ENCODE data around the gene FRMD4A.

Gene FRMD4A

DNA sequence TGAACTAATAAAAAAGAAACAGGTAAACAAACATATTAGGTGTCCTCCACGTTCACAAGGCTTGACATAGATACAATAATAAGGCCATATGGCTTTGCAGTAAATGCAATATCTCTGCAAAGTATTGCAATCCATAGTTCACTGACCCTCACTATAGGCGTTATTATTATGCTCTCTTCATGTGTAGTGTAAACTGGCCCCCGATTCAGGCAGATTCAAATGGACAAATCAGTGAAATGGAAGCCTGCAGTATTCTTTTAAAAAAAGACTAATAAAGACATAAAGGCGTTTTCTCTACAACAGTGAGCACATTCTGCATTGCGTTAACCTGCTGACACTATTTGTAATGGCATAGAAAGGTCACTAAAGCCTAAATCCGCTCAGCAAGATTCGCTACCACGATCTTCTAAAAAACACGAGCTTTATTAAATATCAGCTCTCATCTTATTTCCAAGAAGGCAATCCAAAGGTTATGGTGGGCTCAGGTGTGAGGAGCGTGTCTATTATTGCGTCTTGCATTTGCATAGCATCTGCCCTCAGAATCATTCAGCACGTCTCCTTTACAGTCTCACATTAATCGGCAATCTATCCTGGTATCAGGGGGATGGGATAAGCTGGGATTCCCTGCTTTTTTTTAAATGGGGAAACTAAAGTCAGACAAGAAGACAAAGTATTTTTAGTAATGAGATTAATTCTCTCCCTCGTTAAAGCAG, 36.2 kb downstream of the FRMD4A start:
- DNase-seq (ENCODE audit: low read depth in 2 of 2) = no peak

GRCh38 chr10:14293526-14293925, 37.2 kb downstream of the FRMD4A start:
- DNase-seq (ENCODE audit: low read depth in 2 of 2) = no peak

DNA sequence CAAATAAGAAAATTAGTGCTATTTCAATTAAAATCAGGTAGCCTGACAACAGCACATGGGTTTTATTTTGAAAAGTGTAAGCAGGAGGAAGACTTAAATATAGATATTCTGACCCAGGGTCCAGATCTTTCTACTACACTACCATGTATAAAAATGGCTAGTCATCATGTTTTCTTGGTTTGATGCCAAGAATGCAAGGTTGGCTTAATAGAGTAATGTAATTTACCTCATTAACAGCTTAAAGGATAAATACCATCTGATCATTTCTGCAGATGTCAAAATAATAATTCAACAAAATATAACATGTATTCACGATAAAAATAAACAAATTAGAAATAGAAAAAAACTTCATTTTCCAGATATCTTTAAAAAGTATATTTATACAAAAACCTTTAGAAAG, 39.4 kb downstream of the FRMD4A start:
- no peak for DNase-seq (ENCODE audit: low read depth in 2 of 2)

GRCh38 chr10:14285941-14286560, 44.7 kb downstream of the FRMD4A start:
- no peak for DNase-seq (ENCODE audit: low read depth in 2 of 2)

GRCh38 chr10:14282276-14282675, 48.4 kb downstream of the FRMD4A start:
- DNase-seq (ENCODE audit: low read depth in 2 of 2) = no peak

- no peak for DNase-seq (ENCODE audit: low read depth in 2 of 2)
Measured at GRCh38 chr10:14278533-14278932, 52.2 kb downstream of the FRMD4A start.

DNA sequence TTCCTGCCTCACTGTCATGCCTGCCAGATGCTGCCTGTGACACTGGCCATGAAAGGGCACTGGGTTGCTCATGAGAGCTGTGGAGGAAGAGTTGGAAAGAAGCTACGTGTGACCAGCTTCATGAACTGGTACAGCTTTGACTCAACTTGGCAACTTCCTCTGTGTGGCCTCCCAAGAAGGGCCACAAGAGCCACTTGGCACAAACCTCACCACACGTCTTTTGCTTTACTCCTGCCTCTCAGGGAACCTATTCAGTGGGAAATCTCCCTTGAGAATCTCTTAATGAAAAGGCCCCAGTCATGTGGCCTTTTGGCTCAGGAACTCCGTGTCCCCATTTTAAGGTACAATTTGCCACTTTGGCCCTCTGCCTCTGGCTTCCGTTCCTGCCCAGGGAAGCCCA, 54.5 kb downstream of the FRMD4A start:
- no peak for DNase-seq (ENCODE audit: low read depth in 2 of 2)

DNA sequence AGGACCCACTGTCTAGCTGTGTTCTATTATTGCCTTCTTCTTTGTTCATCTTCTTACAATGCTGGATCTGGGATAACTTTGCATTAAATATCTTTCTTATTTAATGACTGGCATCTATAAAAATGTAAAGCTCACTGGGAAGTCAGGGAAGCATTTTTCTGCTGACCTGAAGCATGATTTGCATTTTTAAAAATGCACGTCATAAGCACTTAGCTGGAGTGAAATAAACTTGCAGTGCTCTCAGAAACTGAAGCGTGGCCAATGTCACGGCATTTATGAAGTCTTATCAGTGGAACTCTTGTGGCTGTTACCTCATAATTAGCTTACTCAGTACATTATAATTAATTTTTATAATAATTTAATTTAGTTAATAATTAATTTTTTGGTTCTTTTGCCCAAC, 59.1 kb downstream of the FRMD4A start:
- DNase-seq (ENCODE audit: low read depth in 2 of 2) = no peak

DNA sequence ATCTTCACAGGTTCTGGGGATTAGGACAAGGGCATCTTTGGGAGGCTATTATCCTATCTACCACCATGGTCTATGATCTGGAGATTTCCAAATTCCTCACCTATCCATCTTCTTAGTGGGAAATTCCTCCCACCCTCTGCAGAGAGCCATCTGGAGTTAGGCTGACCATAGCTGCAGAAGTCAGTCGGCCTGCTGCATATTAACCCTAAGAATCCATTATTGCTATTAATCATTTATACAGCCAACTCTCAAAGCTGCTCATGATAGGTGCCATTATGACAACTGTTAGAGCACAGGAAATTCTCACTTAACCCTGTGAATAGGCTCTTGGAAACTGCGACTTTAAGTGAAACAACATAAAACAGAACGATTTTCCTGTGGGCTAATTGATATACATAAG, 60.4 kb downstream of the FRMD4A start:
- no peak for DNase-seq (ENCODE audit: low read depth in 2 of 2)

DNA sequence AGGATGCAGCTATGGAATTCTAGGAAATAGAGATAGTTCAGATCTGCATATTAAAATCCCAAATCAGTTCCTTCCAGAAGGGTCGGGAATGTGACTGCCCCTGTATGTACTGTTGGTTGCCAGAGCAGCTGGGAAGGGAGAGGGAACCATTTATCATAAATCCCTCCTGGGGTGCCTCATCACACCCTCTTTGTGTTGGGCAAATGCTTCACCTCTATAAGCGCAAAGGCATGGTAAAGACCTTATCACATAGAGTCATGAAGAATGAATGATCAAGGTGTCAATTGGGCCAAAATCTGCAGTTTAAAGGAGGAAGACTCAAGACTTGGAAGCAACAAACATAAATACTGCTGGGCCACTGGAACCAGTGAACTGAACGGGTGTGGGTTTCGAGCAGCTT, 65.0 kb downstream of the FRMD4A start:
- DNase-seq (ENCODE audit: low read depth in 2 of 2) = no peak

DNA sequence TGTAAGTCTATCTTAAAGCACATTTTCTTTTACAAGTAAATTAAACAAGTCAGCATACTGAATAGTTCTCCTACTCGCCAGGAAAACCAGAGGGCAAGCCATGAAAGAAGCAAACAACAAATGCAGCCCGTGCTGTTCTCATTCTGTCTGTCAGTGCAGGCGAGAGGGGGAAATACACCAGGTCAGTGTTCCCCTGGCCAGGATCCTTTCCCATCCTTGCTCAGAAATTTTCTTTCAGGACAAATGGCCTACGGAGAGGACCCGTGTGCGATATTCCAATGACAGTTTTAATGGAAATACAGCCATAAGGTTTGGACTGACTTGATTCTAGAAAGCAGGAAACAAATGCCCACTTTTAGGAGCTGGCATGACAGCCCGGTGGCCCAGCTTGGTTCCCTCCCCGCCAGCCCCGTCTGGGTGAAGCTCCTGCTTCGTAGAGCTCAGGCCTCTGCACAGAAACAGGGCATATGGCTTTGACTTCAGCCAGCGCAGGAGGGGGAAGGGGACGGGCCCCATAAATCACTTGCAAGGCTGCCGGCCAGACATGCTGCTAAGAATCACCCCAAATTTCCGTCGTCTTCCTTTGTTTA, 67.8 kb downstream of the FRMD4A start:
- DNase-seq (ENCODE audit: low read depth in 2 of 2) = no peak

DNA sequence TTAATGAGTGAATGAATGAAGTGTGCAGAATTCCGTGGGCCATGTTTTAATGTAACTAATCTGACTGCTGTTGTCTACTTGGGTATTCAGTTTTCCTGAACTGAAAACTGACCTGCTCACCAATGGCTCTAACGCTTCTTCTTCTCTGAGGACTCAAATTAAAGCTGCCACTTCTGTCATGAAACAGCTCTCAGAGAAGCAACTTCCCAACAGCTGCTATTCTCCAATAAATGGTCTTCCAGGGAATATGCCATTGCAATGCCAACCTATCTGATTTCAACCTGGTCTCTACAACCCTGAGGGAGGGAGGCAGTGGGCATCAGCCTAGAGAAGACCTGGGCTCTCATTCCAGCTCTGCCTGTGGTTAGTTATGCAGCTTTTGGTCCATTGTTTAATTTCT, 69.4 kb downstream of the FRMD4A start:
- DNase-seq (ENCODE audit: low read depth in 2 of 2) = no peak

GRCh38 chr10:14259696-14260566, 70.8 kb downstream of the FRMD4A start:
- no peak for DNase-seq (ENCODE audit: low read depth in 2 of 2)

DNA sequence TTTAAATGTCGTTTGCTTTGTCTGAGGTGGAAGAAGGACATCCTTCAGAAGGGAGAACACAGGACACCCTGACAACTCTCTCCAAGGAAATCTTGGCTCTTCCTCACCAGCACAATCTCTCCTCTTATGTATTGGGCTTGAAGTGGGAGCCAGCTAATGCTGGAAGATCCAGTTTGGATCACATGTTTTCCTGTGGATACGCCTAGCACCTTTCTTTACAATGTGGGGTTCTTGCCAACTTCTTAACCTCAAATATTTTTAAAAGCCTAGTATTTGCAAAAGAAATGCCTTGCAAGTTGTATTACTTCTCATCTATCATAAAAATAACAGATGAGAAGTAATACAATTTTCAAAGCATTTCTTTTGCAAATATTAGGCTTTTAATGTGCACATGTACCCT, 76.4 kb downstream of the FRMD4A start:
- DNase-seq (ENCODE audit: low read depth in 2 of 2) = no peak

- DNase-seq (ENCODE audit: low read depth in 2 of 2) = no peak
Measured at GRCh38 chr10:14253711-14254110, 77.0 kb downstream of the FRMD4A start.

- DNase-seq (ENCODE audit: low read depth in 2 of 2) = no peak
Measured at GRCh38 chr10:14253079-14253478, 77.6 kb downstream of the FRMD4A start.

- no peak for DNase-seq (ENCODE audit: low read depth in 2 of 2)
Measured at GRCh38 chr10:14250496-14251076, 80.1 kb downstream of the FRMD4A start.

- no peak for DNase-seq (ENCODE audit: low read depth in 2 of 2)
Measured at GRCh38 chr10:14247377-14248116, 83.2 kb downstream of the FRMD4A start.

DNA sequence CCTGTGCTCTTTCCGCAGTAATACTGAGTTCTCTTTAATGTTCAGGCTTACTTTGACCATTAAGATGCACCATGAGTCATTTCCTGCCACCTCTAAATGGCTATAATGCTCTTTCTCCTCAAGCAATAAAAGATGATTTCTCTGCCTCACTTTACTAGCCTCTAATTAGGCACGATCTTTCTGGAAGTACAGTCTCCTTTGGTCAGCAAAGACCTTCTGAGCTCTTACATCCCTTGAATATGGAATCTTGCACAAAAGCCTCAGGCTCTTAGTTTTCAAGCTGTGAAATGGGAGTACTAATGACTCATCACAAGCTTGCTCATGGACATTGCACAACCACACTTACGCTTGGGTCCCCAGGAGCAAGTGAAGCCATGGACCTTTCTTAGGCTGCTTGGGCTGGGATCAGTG, 85.9 kb downstream of the FRMD4A start:
- DNase-seq (ENCODE audit: low read depth in 2 of 2) = no peak

DNA sequence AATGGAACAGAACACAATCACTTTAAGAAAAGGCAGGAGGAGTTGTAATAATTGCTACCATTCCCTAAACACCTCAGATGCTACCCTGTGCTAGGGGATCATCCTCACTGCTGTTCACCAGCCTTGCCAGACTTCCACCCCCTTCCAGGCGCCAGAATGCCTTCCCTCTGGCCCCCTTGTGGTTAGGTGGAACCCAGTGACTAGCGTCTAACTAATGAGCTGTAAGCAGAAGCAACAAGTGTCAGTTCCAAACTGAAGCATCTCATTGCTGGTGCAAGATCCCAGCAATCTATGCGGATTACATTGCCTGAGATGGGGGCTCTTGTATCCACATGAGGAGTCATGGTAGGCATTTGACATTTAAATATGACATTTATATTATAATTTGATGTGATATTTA, 86.6 kb downstream of the FRMD4A start:
- DNase-seq (ENCODE audit: low read depth in 2 of 2) = no peak

- no peak for DNase-seq (ENCODE audit: low read depth in 2 of 2)
Measured at GRCh38 chr10:14243221-14243620, 87.5 kb downstream of the FRMD4A start.
